Liver (tissue), 9 donors: Measurements from ENCODE around the gene CHTF18. TPM values are rescaled to one million over a fixed set of nuclear protein-coding genes. Genes with fewer than 3 reads are reported as not detected.

Experiments
- DNase-seq: peaks from one replicate; pipeline ENCODE4 v3.0.0-alpha.2; 2017; ENCODE audit warnings: low spot score
- H3K27ac ChIP-seq, 2 donors: one replicate each; pipeline ENCODE4 v1.7.0; 2013; ENCODE audit warnings: inconsistent platforms in 2 of 2, low read length in 2 of 2, control low read depth in 1 of 2, low read depth in 1 of 2, mild to moderate bottlenecking in 1 of 2
- H3K27me3 ChIP-seq, 4 donors: one replicate each; pipeline versions ENCODE4 v1.6.1 to v1.7.0; 2013; ENCODE audit warnings: low read length in 3 of 4, inconsistent platforms in 1 of 4, mild to moderate bottlenecking in 1 of 4, moderate library complexity in 1 of 4; ENCODE audit not compliant: control insufficient read depth in 4 of 4, insufficient read depth in 4 of 4
- H3K36me3 ChIP-seq, 4 donors: one replicate each; pipeline versions ENCODE4 v1.6.1 to v1.7.0; 2013; ENCODE audit warnings: low read length in 3 of 4, mild to moderate bottlenecking in 3 of 4, low read depth in 1 of 4, moderate library complexity in 1 of 4; ENCODE audit not compliant: control insufficient read depth in 4 of 4, insufficient read depth in 3 of 4
- H3K4me1 ChIP-seq, 4 donors: one replicate each; pipeline versions ENCODE4 v1.6.1 to v1.7.0; 2013; ENCODE audit warnings: low read length in 3 of 4, mild to moderate bottlenecking in 3 of 4, moderate library complexity in 1 of 4; ENCODE audit not compliant: control insufficient read depth in 4 of 4, insufficient read depth in 4 of 4
- H3K4me3 ChIP-seq, 3 donors: one replicate each; pipeline versions ENCODE4 v1.6.1 to v1.7.0; 2013; ENCODE audit warnings: low read length in 3 of 3, control low read depth in 1 of 3, low read depth in 1 of 3, mild to moderate bottlenecking in 1 of 3
- H3K9ac ChIP-seq, 2 donors: one replicate each; pipeline ENCODE4 v1.7.0; 2013; ENCODE audit warnings: low read length in 2 of 2, mild to moderate bottlenecking in 2 of 2, moderate library complexity in 2 of 2, control low read depth in 1 of 2, low read depth in 1 of 2
- H3K9me3 ChIP-seq, 4 donors: one replicate each; pipeline versions ENCODE4 v1.6.1 to v1.7.0; 2013; ENCODE audit warnings: low read length in 3 of 4; ENCODE audit not compliant: control insufficient read depth in 4 of 4
- ATF3 ChIP-seq: IDR thresholded peaks from 2 replicates; pipeline ENCODE4 v1.6.1; 2016; ENCODE audit warnings: antibody characterized with exemption
- CTCF ChIP-seq: fragments of 150-350 bp; IDR thresholded peaks from 2 replicates; pipeline ENCODE4 v1.5.1; 2017; ENCODE audit warnings: improper control_type of control experiment, low read depth, low read length; ENCODE audit not compliant: missing input control
- EGR1 ChIP-seq, 2 donors: IDR thresholded peaks; 2 replicates each; pipeline ENCODE4 v1.6.1; 2016 to 2018; ENCODE audit warnings: antibody characterized with exemption in 2 of 2, low read depth in 2 of 2
- FOXA1 ChIP-seq: IDR thresholded peaks from 2 replicates; pipeline ENCODE4 v1.6.1; 2016; ENCODE audit warnings: antibody characterized with exemption
- FOXA2 ChIP-seq: IDR thresholded peaks from 2 replicates; pipeline ENCODE4 v1.6.1; 2016; ENCODE audit warnings: antibody characterized with exemption
- GABPA ChIP-seq, 2 donors: IDR thresholded peaks in 1 of 2; conservative IDR thresholded peaks in 1 of 2; 2 replicates each; pipeline ENCODE4 v1.6.1; 2016; ENCODE audit warnings: antibody characterized with exemption in 2 of 2, mild to moderate bottlenecking in 1 of 2, moderate library complexity in 1 of 2
- HNF4A ChIP-seq, 2 donors: conservative IDR thresholded peaks; 2 replicates each; pipeline ENCODE4 v1.6.1; 2016; ENCODE audit warnings: antibody characterized with exemption in 2 of 2, mild to moderate bottlenecking in 2 of 2
- HNF4G ChIP-seq: IDR thresholded peaks from 2 replicates; pipeline ENCODE4 v1.6.1; 2016; ENCODE audit warnings: antibody characterized with exemption
- JUND ChIP-seq, 2 donors: IDR thresholded peaks; 2 replicates each; pipeline ENCODE4 v1.6.1; 2016; ENCODE audit warnings: antibody characterized with exemption in 2 of 2
- MAX ChIP-seq: IDR thresholded peaks from 2 replicates; pipeline ENCODE4 v1.6.1; 2016; ENCODE audit warnings: antibody characterized with exemption
- NR2F2 ChIP-seq: IDR thresholded peaks from 2 replicates; pipeline ENCODE4 v1.6.1; 2016; ENCODE audit warnings: antibody characterized with exemption
- RAD21 ChIP-seq, 2 donors: IDR thresholded peaks; 2 replicates each; pipeline ENCODE4 v1.6.1; 2016; ENCODE audit warnings: antibody characterized with exemption in 2 of 2, mild to moderate bottlenecking in 2 of 2
- REST ChIP-seq: IDR thresholded peaks from 2 replicates; pipeline ENCODE4 v1.6.1; 2016; ENCODE audit warnings: antibody characterized with exemption, mild to moderate bottlenecking
- RXRA ChIP-seq, 2 donors: IDR thresholded peaks; 2 replicates each; pipeline ENCODE4 v1.6.1; 2017 to 2018; ENCODE audit warnings: antibody characterized with exemption in 2 of 2, mild to moderate bottlenecking in 1 of 2
- SP1 ChIP-seq: IDR thresholded peaks from 2 replicates; pipeline ENCODE4 v1.6.1; 2018; ENCODE audit warnings: antibody characterized with exemption, mild to moderate bottlenecking
- TAF1 ChIP-seq: conservative IDR thresholded peaks from 2 replicates; pipeline ENCODE4 v1.6.1; 2016; ENCODE audit warnings: antibody characterized with exemption, mild to moderate bottlenecking
- YY1 ChIP-seq: IDR thresholded peaks from 2 replicates; pipeline ENCODE4 v1.6.1; 2016; ENCODE audit warnings: antibody characterized with exemption, mild to moderate bottlenecking
- WGBS: extraction: QIAGEN DNeasy Blood & Tissue Kit; methylation state at CpG from one replicate; pipeline ENCODE4 v1.1.7; 2013; 5-methylcytosine and 5-hydroxymethylcytosine counted together
- polyA plus RNA-seq, 2 donors: library from polyadenylated mRNA; stranded (reverse) in 1 of 2; unstranded in 1 of 2; fragments of 200-250 nt in 1 of 2; fragments of >200 nt in 1 of 2; fragmentation: Nextera tagmentation in 1 of 2; extraction: Ambion mirVana in 1 of 2; gene quantifications; one replicate each; pipeline versions ENCODE4 v1.2.1 to v1.2.3, GENCODE V29; 2013 to 2015
- total RNA-seq, 2 donors: library from RNA; depleted of rRNA; stranded (reverse); fragments of >200 nt; gene quantifications; one replicate each; pipeline ENCODE4 v1.2.3, GENCODE V29; 2014
- TF ChIP-seq, protein P1 (sequence below): IDR thresholded peaks from 2 replicates; pipeline ENCODE4 v1.6.1; 2016; ENCODE audit warnings: antibody characterized with exemption
- donor health status: healthy.
- donor health status: healthy.
- donor health status: healthy.
- donor health status: healthy.
- donor health status: healthy.

The CHTF18 gene
- total and polyA plus RNA-seq, 4 donors, result 1.7 to 15.6 (median 3.9) TPM

GRCh38 chr16:798666-799065 is 10.2 kb downstream of the CHTF18 start (continued):
- TF ChIP-seq, protein P1, sequence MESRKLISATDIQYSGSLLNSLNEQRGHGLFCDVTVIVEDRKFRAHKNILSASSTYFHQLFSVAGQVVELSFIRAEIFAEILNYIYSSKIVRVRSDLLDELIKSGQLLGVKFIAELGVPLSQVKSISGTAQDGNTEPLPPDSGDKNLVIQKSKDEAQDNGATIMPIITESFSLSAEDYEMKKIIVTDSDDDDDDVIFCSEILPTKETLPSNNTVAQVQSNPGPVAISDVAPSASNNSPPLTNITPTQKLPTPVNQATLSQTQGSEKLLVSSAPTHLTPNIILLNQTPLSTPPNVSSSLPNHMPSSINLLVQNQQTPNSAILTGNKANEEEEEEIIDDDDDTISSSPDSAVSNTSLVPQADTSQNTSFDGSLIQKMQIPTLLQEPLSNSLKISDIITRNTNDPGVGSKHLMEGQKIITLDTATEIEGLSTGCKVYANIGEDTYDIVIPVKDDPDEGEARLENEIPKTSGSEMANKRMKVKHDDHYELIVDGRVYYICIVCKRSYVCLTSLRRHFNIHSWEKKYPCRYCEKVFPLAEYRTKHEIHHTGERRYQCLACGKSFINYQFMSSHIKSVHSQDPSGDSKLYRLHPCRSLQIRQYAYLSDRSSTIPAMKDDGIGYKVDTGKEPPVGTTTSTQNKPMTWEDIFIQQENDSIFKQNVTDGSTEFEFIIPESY, result no peak
- TF ChIP-seq SP1, result no peak
- TF ChIP-seq HNF4A (conservative IDR thresholded peaks at IDR 0.05), result no peak
- no peak for TF ChIP-seq JUND (IDR thresholded peaks at IDR 0.05)

- TF ChIP-seq REST, result no peak
- TF ChIP-seq, protein P1, result no peak
- TF ChIP-seq FOXA2, result no peak
- no peak for TF ChIP-seq CTCF
- TF ChIP-seq GABPA (IDR thresholded peaks at IDR 0.05 in 1 of 2, conservative IDR thresholded peaks at IDR 0.05 in 1 of 2), result no peak
- TF ChIP-seq EGR1 (IDR thresholded peaks at IDR 0.05; ENCODE audit: low read depth in 2 of 2), result no peak
- no peak for TF ChIP-seq RAD21 (IDR thresholded peaks at IDR 0.05)
- TF ChIP-seq SP1, result no peak
- TF ChIP-seq JUND (IDR thresholded peaks at IDR 0.05), result no peak
- no peak for TF ChIP-seq NR2F2
- no peak for TF ChIP-seq FOXA1
- TF ChIP-seq HNF4G, result no peak
- no peak for TF ChIP-seq RXRA (IDR thresholded peaks at IDR 0.05)
- no peak for TF ChIP-seq HNF4A (conservative IDR thresholded peaks at IDR 0.05)
- no peak for TF ChIP-seq YY1
- no peak for TF ChIP-seq MAX
- TF ChIP-seq TAF1, result no peak
- no peak for TF ChIP-seq ATF3
- Histone ChIP-seq H3K4me1 (peaks cover 0 to 2% (median 0%) of the 10 kb centered on the region in 4 donors), H3K36me3 (no peaks in the 10 kb centered on the region), H3K27me3 (peaks cover 0 to 6% (median 3%) of the 10 kb centered on the region in 4 donors), H3K9ac (no peak overlapping the region), H3K27ac (no peak overlapping the region), H3K9me3 (no peaks in the 10 kb centered on the region), H3K4me3 (no peak overlapping the region)
- WGBS, result 67% methylated on average over 22 of the region's 22 CpGs
- no peak for DNase-seq
Measured at GRCh38 chr16:799111-799947, 10.9 kb downstream of the CHTF18 start.
